SH-SY5Y (cell line): ENCODE measurements around the gene PPP1R14B.
A peak's percentile ranks its signal among the peaks of the same experiment; 100 is the strongest.

Experiments used
- GATA2 ChIP-seq: IDR thresholded peaks from 2 replicates; pipeline ENCODE4 v1.6.1; 2011; ENCODE audit warnings: mild to moderate bottlenecking, low read depth, low read length
- GATA3 ChIP-seq: IDR thresholded peaks from 2 replicates; pipeline ENCODE4 v1.6.1; 2011; ENCODE audit warnings: low read depth, mild to moderate bottlenecking, low read length, moderate library complexity

PPP1R14B gene

GRCh38 chr11:64268893-64269539, 22.3 kb upstream of the PPP1R14B start:
- TF ChIP-seq GATA3 (no peak), GATA2 (no peak)

GRCh38 chr11:64268025-64268892, 21.5 kb upstream of the PPP1R14B start:
- TF ChIP-seq GATA3 (no peak), GATA2 (peak; percentile 96)

GRCh38 chr11:64267207-64267945, 20.6 kb upstream of the PPP1R14B start:
- TF ChIP-seq GATA2 (no peak), GATA3 (no peak)

- TF ChIP-seq GATA2 (no peak), GATA3 (no peak)
Measured at GRCh38 chr11:64266339-64266738, 19.6 kb upstream of the PPP1R14B start.

GRCh38 chr11:64265176-64266160, 18.7 kb upstream of the PPP1R14B start:
- TF ChIP-seq GATA2 (no peak), GATA3 (no peak)

- TF ChIP-seq GATA3 (no peak), GATA2 (peak; percentile 93)
Measured at GRCh38 chr11:64264371-64264852, 17.7 kb upstream of the PPP1R14B start.

- no peak for TF ChIP-seq GATA2
Measured at GRCh38 chr11:64263947-64264317, 17.2 kb upstream of the PPP1R14B start.

GRCh38 chr11:64263021-64263946, 16.5 kb upstream of the PPP1R14B start:
- TF ChIP-seq GATA2 (no peak), GATA3 (no peak)

GRCh38 chr11:64262271-64263002, 15.7 kb upstream of the PPP1R14B start:
- TF ChIP-seq GATA2 (no peak), GATA3 (no peak)

- TF ChIP-seq GATA3 (no peak), GATA2 (no peak)
Measured at GRCh38 chr11:64261556-64262080, 14.9 kb upstream of the PPP1R14B start.

- TF ChIP-seq GATA3 (no peak), GATA2 (no peak)
Measured at GRCh38 chr11:64260147-64260708, 13.5 kb upstream of the PPP1R14B start.
